Left kidney (tissue), 2 donors: ENCODE measurements around the gene TUBGCP3. TPM values are rescaled to one million over a fixed set of nuclear protein-coding genes. Genes with fewer than 3 reads are reported as not detected.

ENCODE experiments used
- DNase-seq: peaks from one replicate; pipeline ENCODE4 v3.0.0-alpha.2; 2013
- polyA plus RNA-seq: library from polyadenylated mRNA; unstranded; fragments of 120-200 nt; gene quantifications from one replicate; pipeline ENCODE4 v1.2.1, GENCODE V29; 2013; ENCODE audit not compliant: insufficient read length

The TUBGCP3 gene
- polyA plus RNA-seq, 1 donor: 41.9 TPM

- DNase-seq: no peak
Measured at GRCh38 chr13:112618501-112618900, 30.5 kb upstream of the TUBGCP3 start.

DNA sequence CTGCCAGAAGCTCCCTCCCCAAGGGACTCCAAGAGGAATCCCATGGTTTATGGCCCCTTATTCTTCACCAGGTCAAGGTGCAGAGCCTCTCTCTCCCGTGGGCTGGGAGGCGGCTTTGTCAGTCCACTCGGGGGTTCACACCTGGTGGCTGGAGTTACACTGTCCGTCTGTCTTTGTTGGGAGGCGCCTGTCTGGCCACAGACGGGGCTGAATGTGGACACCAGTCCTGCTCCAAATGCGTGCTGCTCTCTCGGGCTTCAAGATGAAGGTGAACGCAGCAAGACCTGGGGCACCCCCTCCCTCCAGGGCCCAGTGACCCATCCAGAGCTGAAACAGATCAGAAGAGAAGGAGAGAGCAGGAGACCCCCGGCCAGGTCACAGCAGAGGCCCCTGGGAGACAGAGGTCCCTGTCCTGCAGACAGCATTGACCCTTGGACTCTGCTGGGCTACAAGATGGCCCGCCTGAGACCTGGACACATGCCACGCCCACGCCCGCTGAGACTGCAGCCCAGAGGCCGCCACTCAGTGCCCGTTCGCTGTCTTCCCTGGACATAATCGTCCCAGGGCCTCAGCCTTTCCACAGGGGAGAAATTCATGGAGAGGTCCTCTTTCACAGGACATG, 29.9 kb upstream of the TUBGCP3 start:
- no peak for DNase-seq

- DNase-seq: no peak
Measured at GRCh38 chr13:112616586-112617362, 28.8 kb upstream of the TUBGCP3 start.

DNA sequence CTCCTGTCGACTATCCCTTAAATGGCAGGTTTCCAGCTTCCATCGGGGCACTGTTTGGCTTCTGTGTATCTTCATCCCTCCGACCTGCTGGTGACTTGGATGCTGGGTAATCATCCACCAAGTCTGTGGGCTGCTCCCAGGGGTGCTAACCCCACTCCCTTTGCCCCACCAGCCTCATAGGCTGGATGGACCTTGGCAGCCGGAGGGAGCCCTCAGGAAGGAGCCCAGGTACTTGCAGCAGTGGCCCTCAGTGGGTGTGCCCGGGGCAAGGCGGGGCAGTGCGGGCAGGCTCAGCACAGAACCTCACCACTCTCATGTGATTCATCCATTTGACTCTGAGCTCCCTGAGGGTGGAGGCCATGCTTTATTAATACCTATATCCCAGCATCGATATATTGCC, 27.4 kb upstream of the TUBGCP3 start:
- DNase-seq: no peak

DNA sequence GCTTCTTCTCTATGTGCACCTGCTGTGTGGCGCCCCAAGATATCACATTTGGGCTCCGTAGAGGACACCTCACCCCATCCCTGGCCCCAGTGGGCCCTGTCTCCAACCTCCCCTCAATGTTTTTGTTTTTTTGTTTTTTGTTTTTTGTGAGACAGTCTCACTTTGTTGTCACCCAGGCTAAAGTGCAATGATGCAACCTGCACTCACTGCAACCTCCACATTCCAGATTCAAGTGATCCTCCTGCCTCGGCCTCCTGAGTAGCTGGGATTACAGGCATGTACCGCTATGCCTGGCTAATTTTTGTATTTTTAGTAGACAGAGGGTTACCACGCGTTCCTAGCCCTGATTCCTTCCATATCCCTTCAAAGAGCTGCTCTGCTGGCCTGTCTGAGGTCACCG, 26.9 kb upstream of the TUBGCP3 start:
- no peak for DNase-seq

GRCh38 chr13:112608212-112608611, 20.3 kb upstream of the TUBGCP3 start:
- no peak for DNase-seq

DNA sequence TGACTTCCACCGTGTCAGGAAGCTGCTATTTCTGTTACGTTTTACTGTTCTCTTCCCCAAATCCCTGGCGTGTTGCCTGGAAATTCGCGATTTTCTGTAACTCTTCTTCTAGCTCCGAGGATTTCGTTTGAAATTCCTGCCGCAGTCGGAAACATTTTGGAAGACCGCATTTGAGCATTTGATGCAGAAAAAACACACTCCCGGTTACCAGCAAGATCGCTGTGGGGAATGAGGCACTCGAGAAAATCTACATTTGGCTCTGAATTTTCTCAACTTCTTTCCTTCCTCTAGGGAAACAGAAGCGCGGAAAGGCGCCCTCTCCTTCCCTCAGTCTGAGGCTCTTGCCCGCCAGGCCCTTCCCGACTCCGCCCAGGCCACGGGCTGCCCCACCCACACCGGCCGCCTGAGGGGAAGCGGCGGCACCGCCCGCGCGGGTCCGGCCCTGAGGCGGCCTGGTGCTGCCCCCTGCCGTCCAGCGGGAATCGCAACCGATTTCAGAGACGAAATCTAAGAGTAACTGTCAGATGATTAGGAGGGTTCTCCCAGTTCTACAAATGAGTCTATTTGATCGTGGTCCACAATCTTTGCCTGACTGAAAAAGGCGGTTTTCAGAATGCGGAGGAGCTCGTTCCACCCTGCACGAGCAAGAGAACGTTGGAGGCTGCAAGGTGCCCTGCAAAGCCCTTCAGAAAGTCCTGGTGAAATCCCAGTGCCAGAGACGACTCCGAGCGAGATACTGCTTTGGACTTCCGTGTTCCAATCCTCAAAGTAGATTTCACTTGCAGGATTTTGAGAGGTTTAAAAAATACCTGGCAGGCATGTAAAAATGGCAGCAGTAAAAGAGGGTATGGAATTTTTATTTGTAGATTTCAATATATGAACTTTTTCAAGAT, 18.4 kb upstream of the TUBGCP3 start:
- DNase-seq: peak; percentile 87

DNA sequence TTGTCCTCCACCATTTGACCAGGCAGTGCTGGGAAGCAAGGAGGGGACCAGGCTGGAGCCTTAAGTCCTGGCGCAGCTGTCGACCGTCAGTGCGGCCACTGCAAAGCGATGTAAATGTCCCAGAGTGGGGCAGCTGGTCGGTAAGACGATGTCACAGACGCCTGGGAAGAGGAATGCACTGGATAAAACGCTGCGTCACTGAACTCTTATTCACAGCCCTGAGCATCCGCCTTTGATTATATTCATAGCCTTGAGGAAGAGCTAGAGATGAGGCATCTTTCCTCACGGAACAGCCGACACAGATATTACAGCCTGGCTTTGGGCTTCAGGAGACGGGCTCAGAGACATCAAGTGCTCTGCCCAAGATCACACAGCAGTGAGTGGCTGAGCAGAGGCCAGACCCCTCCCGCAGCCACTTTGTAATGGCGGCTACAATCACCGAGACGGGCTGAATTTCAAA, 17.6 kb upstream of the TUBGCP3 start:
- DNase-seq: no peak

DNA sequence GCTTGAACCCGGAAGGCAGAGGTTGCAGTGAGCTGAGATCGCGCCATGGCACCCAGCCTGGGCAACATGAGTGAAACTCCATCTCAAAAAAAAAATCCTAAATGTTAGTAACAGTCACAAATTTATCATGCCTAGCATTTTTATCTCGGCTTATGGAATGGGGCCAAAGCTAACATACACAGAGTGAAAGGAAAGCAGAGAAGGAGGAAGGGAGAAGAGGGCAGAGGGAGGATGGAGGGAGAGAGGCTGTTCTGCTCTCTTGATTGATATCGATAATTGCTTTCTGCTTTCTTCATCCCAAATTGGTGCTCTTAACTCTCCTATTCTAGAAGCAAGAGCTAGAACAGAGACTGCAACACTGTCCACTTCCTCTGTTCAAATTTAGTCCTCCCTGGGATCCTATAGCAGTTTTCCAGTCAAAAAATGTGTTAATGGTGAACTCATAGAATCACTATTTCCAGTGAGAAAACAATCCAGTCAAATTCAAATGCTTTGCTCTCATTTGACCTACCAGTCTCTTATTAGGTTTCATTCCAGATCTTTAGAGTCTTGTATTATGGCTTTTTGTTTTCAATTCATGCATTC, 15.8 kb upstream of the TUBGCP3 start:
- DNase-seq: no peak

DNA sequence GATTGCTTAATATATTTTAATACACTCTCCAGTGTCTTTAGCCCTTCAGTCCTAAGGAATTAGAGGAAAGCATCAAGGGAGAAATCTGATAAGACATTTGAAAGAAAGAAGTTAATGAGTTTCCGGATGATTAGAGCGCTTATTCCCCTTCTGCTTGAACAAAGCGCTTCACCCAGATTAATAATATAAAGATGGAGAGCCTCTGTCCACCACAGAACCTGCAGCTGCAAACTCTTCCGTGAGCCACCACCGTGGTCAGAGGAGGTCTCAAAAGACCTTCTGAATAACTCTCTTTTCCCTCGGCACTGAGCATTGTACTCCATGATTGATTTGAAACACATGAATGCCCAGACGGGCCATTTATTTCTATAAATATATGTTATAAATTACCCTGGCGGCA, 14.2 kb upstream of the TUBGCP3 start:
- DNase-seq: no peak

DNA sequence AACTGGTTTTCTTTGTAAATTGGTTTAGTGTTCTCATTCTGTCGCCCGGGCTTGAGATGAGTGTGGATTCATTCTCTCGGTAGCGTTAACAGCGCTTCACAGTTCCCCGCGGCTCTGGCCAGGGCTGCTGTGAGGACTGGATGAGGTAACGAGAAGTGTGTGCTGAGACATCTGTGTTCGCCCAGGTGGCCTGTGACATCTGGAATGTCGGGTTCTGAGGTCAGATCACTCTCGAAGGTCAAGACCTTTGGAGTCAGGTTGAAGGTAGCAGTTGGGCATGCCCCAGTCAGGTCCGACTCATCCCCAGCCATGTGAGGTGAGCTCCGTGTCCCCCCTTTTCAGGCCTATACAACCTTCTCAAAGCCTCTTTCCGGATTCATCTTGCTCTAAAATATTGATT, 13.4 kb upstream of the TUBGCP3 start:
- no peak for DNase-seq

DNA sequence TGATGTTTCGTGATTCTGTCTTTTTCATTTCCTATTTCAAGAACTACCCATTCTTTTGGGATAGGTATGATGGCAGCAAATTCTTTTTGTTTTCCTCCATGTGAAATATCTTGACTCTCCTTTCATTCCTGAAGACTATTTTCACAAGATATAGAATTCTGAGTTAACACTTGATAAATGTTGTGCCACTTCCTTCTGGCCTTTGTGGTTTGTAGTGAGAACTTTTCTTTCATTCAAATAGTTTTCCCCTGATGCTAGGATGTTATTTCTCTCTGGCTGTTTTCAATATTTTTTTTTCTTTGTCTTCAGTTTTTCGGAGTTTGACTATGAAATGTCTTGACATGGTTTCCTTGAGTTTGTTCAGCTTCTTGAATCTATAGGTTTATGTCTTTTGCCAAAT, 8.3 kb upstream of the TUBGCP3 start:
- no peak for DNase-seq

- no peak for DNase-seq
Measured at GRCh38 chr13:112592647-112593046, 4.7 kb upstream of the TUBGCP3 start.

- DNase-seq: no peak
Measured at GRCh38 chr13:112592181-112592580, 4.2 kb upstream of the TUBGCP3 start.

GRCh38 chr13:112588490-112589297, 741 bp upstream of the TUBGCP3 start:
- DNase-seq: no peak

DNA sequence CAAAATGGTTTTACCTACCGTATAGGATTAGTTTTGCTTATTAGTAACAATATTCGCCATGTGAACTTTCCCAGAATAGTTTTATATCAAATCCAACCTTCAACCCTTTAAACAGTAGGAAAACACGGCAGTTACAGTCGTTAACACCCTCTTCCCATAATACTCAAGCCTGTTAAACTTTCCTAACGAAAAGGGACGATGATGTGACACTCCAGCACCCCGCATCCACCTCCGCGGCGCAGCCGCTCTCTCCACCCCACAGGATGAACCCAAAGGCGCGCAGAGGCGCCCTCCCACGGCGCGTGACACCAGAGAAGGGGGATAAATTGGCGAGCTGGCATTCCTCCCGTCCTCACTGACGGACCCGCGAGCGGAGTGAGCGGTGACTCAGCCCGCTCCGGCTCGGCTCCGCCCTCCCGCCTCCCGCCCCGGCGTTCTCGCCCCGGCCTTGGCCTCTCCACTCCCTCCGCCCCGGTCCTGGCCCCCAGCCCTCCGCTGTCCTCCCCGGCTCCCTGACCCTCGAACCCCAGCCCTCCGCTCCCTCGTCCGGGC, 665 bp downstream of the TUBGCP3 start:
- peak; percentile 65 for DNase-seq

DNA sequence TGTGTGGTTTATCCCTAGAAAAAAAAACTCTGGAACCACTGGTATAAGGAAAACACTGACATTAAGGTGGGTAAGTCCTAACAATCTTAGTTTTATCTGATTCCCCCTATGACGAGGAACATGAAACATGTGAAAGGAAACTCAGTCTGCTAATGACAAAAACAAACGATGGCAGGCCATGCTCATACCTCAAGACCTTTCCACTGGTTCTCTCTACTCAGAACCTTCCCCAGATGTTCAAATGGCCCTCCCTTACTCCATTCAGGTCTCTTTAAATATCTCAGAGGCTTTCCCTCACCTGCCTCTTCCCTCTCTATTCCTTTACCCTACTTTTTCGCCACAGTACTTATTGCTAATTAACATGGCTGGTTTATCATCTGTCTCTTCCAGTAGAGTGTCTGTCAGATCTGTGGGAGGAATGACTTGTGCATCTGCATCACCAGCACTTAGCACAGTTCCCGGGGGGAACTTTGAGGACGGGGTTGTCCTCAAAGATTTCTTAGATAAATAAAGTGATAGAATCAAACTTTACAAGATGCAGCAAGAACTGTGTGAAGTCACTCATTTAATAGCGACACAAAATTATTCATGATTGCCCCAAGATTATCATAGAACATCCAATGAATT, 1.5 kb downstream of the TUBGCP3 start:
- no peak for DNase-seq

DNA sequence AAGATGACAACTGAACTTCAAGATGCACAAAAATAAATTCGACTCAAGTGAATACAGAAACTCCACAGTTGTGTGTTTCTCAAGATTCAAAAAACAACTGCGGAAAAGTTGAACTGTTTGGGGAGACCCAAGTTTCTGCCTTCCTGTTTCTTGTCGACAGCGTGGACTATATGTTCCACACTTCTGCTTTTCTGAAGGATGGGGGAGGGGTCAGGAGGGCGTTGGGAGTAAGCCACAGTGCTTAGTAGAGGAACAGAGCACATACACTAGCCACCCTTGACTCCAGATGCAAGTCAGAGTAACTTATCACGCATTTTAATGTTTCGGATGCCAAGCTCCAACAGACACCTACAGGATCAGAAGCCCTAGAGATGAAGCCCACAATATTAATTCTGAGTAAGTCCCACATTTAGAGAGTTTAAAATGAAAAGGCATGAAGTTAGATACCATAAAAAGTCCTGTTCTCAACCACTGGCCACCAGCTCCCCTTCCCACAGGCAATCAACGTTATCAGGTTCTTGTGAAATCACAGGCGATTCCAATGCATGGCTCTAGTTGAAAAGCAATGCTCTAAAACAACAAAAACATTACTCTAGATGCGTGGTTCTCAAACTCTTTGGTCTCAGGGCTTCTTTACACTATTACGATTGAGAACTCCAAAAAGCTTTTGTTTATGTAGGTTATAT, 4.2 kb downstream of the TUBGCP3 start:
- DNase-seq: no peak

- no peak for DNase-seq
Measured at GRCh38 chr13:112582263-112582662, 5.7 kb downstream of the TUBGCP3 start.

GRCh38 chr13:112580912-112581311, 7.0 kb downstream of the TUBGCP3 start:
- no peak for DNase-seq
